Measurements from ENCODE around the gene POU3F3.

The POU3F3 gene

GRCh38 chr2:104888489-104889258 lies 34.8 kb downstream of the POU3F3 start:
- no peak for DNase-seq
- intact Hi-C loops (cut with DNase I), result no loop called here

DNA sequence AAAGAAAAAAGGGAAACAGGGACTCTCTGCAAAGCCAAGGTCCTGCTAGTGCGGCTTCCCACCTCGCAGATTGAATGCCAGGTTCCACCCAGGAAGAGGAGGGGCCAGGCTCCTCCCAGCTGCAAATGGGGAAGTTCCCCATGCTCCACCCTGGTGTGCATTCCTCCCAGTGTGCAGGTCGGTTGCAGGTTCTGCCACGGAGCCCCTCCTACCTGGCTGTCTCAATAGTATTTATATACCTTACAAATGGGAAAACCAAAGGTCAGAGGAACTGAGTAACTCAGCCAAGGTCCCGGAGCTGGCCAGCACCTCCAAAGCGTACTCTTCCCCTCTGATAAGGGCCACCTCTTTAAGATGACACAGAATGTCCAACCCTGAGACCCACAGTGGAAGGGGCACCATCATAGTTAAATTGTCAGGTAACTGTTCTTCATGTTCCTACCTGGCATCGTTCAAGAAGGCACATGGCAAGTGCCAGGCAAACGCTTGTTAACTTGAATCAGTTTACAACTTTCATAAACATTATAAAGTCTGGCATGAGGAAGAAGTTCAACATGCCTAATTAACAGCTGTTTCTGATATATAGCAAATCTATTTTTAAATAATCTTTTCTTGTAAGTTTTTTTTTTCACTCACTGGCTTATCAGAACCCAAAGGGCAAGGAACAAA lies 35.5 kb downstream of the POU3F3 start:
- intact Hi-C loops (cut with DNase I), result no loop called here
- no peak for DNase-seq

- intact Hi-C loops (cut with DNase I), result no loop called here
- no peak for DNase-seq
These were observed 36.2 kb downstream of the POU3F3 start for GRCh38 chr2:104889960-104890684.

DNA sequence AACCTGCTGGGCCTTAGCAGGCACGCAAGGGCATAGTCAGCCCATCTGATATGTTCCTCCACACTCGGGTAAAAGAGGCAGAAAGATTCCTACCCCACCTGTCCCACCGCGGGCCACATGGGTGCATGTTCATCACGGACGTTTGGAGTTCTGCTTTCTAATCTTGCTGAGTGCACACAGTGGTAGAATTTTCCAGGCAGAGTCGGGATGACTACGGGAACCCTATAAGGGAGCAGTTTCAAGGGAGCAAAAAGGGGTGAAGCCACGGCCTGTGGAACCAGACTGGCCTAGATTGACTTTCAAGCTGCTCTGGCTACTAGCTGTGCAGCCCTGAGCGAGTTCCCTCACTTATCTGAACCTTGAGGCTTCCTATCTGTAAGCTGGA lies 36.8 kb downstream of the POU3F3 start:
- DNase-seq, result no peak
- intact Hi-C loops (cut with DNase I), result no loop called here

- intact Hi-C loops (cut with DNase I), result no loop called here
- no peak for DNase-seq
These were observed 37.2 kb downstream of the POU3F3 start for GRCh38 chr2:104891145-104891544.

- DNase-seq, result no peak
- intact Hi-C loops (cut with DNase I), result no loop called here
These were observed 42.5 kb downstream of the POU3F3 start for GRCh38 chr2:104896446-104896845.

DNA sequence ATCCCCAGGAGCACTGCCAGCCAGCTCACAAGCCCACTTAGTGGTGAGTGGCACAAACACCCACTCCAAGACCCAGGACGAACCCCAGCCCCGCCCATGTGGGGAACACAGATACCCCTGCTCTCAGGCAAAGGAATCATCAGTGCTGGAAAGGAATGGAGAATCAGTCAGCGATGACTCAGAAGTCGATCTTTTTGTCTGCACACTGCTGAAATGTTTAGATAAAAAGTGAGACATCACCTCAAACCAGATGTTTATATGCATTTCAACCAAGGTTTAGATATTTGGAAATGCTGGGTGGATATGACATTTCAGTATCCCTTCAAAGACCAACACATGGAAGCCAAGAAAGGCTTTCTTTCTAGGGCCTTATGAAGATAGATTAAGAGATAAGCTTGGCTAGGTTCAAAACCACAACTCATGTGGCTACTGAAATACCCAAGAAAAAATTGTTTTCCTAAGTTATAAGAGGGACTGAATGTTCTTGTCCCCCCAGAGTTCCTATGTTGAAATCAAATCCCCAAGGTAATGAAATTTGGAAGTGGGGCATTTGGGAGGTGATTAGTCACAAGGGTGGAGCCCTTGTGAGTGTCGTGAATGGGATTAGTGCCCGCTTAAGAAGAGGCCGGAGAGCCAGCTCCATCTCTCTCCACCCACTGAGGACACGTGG lies 43.7 kb downstream of the POU3F3 start:
- no peak for DNase-seq
- intact Hi-C loops (cut with DNase I), result no loop called here

DNA sequence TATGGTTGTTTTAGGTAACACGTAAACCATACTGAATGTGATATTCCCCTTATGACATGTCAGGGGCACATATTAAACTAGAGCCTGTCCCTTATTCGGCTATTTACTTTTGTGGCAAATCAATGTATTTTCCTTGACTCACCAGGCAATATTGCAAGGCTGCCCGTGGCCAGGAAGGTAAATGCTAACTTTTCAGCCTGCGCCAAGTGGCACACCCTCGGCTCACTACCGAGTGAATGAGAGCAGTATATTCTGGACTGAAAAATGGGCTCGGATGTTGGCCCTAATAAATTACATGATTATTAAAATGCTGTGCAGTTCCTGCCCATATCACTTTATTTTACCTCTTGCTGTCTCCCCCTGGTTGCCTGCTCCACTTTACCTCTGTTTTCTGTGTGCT lies 46.7 kb downstream of the POU3F3 start:
- intact Hi-C loops (cut with DNase I), result no loop called here
- DNase-seq, result no peak

DNA sequence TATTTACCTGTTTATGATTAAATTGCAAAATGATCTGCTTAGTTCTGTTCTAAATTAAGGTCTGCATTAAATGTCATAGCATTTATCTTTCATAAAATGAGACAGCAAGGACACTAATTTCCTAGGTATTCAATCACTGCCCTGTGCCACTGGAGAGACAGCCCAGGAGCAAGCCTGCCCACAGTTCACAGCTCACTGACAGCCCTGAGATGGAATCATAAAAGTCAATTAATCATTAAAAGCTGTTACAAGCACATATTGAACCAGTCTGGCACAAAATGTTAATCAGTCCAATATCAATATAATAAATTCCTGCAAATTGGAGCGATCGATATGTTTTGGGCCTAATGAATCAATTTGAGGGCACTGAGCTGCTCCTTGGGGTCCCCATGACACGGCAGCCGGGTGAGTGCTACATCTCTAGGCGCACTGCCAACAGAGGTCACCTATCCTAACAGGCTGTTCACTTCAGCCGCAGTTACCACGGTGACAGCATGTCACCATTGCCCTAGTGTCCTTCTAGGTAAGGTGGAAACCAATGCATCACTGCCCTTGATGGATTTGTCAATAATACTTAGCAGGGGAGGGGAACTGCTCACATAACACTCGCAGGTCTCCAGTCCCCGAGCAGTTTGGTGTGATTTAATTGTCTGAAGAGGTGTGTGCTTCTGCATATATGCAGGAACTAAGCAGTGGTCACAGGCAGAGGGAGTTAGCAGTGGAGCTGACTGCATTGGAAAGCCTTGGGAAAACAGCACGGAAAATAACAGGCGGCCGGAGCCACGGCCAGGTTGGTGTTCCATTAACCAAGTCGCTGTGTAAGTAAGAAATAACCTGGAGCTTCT lies 47.3 kb downstream of the POU3F3 start:
- intact Hi-C loops (cut with DNase I), result no loop called here
- no peak for DNase-seq

DNA sequence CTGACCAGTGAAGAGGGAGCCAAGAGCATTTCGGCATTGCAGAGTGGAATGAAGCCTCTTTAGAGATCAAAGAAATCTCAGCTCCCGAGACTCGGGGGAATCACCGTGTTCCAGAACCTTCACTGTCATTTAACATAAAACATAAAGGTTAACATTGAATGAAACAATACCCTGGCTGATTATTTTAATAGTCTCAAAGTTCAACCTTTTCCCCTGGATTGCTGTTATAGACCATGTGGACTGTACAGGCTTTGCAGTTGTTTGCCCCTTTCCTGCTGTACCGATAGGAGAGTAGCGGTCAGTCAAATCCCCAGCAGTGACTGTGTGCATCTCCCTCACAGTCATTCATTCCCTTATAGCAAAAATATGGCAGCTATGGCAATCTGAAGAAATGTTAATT lies 48.4 kb downstream of the POU3F3 start:
- DNase-seq, result no peak
- intact Hi-C loops (cut with DNase I), result no loop called here
